Adrenal gland (tissue), 5 donors: ENCODE measurements around the gene NUP50.

Source experiments
- CTCF ChIP-seq, 6 experiments: fragments of 450-650 bp in 4 of 6; fragments of 200-600 bp in 2 of 6; sonication (generic) in 1 of 6; IDR thresholded peaks; 1 replicate in 5 of 6; 2 replicates in 1 of 6; pipeline versions ENCODE4 v1.5.1 to v1.8.0; 2016 to 2021; ENCODE audit warnings: antibody characterized with exemption in 6 of 6, mild to moderate bottlenecking in 2 of 6, moderate library complexity in 1 of 6
- POLR2A ChIP-seq, 2 donors: fragments of 450-650 bp; IDR thresholded peaks; one replicate each; pipeline ENCODE4 v1.6.1; 2017; ENCODE audit warnings: antibody characterized with exemption in 2 of 2, mild to moderate bottlenecking in 2 of 2, moderate library complexity in 1 of 2
- donor health status: DM: no; HTN: no; CAD: no.

GRCh38 chr22:45166932-45167331 is 3.2 kb downstream of the NUP50 start:
- no peak for TF ChIP-seq CTCF (IDR thresholded peaks at IDR 0.05)
- no peak for TF ChIP-seq POLR2A (IDR thresholded peaks at IDR 0.05)
